Neural cell (in vitro differentiated cells): ENCODE data around the gene TACC2. TPM values are rescaled to one million over a fixed set of nuclear protein-coding genes. Genes with fewer than 3 reads are reported as not detected.

Experiments
- H2AFZ ChIP-seq: fragments of 200-600, 300-800 bp; sonication (generic), shearing (Covaris generic); 2 replicates; pipeline ENCODE4 v1.6.0; 2014; ENCODE audit warnings: low read depth, mild to moderate bottlenecking, antibody characterized with exemption, low read length, moderate library complexity
- H3F3A ChIP-seq: fragments of 200-600 bp; shearing (Covaris generic); 2 replicates; pipeline ENCODE4 v1.6.1; 2016; ENCODE audit warnings: mild to moderate bottlenecking, moderate library complexity, mixed read lengths, antibody characterized with exemption, low read length; ENCODE audit not compliant: insufficient read depth, poor library complexity, severe bottlenecking
- H3K27ac ChIP-seq: fragments of 200-600, 300-800 bp; sonication (generic), shearing (Covaris generic); 2 replicates; pipeline ENCODE4 v1.5.1; 2014; ENCODE audit warnings: mild to moderate bottlenecking, low read length, moderate library complexity
- H3K27me3 ChIP-seq: fragments of 300-800, 200-600 bp; sonication (generic), shearing (Covaris generic); 2 replicates; pipeline ENCODE4 v1.6.0; 2014; ENCODE audit warnings: mild to moderate bottlenecking, low read depth, low read length, moderate library complexity; ENCODE audit not compliant: insufficient read depth
- H3K36me3 ChIP-seq: fragments of 300-800, 200-600 bp; sonication (generic), shearing (Covaris generic); 2 replicates; pipeline ENCODE4 v1.5.1; 2014; ENCODE audit warnings: mild to moderate bottlenecking, antibody characterized with exemption, low read length, moderate library complexity; ENCODE audit not compliant: insufficient read depth
- H3K4me2 ChIP-seq: fragments of 300-800, 200-600 bp; sonication (generic), shearing (Covaris generic); 2 replicates; pipeline ENCODE4 v1.6.0; 2014; ENCODE audit warnings: mild to moderate bottlenecking, low read length
- H3K4me3 ChIP-seq: fragments of 300-800, 200-600 bp; sonication (generic), shearing (Covaris generic); 2 replicates; pipeline ENCODE4 v1.5.1; 2014; ENCODE audit warnings: mild to moderate bottlenecking, low read length, moderate library complexity
- H3K79me2 ChIP-seq: fragments of 200-600 bp; shearing (Covaris generic); replicated peaks from 2 replicates; pipeline ENCODE4 v1.6.0; 2014; ENCODE audit warnings: mild to moderate bottlenecking, low read length, moderate library complexity; ENCODE audit not compliant: insufficient read depth
- H3K9ac ChIP-seq: fragments of 300-800, 200-600 bp; sonication (generic), shearing (Covaris generic); 2 replicates; pipeline ENCODE4 v1.6.1; 2016; ENCODE audit warnings: mild to moderate bottlenecking, low read length, mixed read lengths
- H3K9me2 ChIP-seq: fragments of 200-600 bp; shearing (Covaris generic); 2 replicates; pipeline ENCODE4 v1.6.1; 2016; ENCODE audit warnings: mild to moderate bottlenecking, low read length, mixed read lengths; ENCODE audit not compliant: insufficient read depth
- H3K9me3 ChIP-seq: fragments of 200-600, 300-800 bp; sonication (generic), shearing (Covaris generic); 2 replicates; pipeline ENCODE4 v1.6.1; 2016; ENCODE audit warnings: mild to moderate bottlenecking, mixed run types, low read length, moderate library complexity, mixed read lengths
- H4K20me1 ChIP-seq: fragments of 200-600 bp; shearing (Covaris generic); 2 replicates; pipeline ENCODE4 v1.6.1; 2016; ENCODE audit warnings: mild to moderate bottlenecking, mixed run types; ENCODE audit not compliant: insufficient read depth
- EP300 ChIP-seq: fragments of 450-650 bp; conservative IDR thresholded peaks from 2 replicates; pipeline ENCODE4 v1.6.1; 2014; ENCODE audit warnings: antibody characterized with exemption, mild to moderate bottlenecking, moderate library complexity; ENCODE audit not compliant: poor library complexity, severe bottlenecking
- EZH2 ChIP-seq: fragments of 200-600, 300-800 bp; shearing (Covaris generic), sonication (generic); IDR thresholded peaks from 2 replicates; pipeline ENCODE4 v1.6.1; 2014; ENCODE audit warnings: antibody characterized with exemption, low read length, borderline replicate concordance, mild to moderate bottlenecking; ENCODE audit not compliant: insufficient read depth, poor library complexity, severe bottlenecking
- MXI1 ChIP-seq: fragments of 450-650 bp; conservative IDR thresholded peaks from 2 replicates; pipeline ENCODE4 v1.6.1; 2014; ENCODE audit warnings: antibody characterized with exemption, mild to moderate bottlenecking; ENCODE audit not compliant: poor library complexity, severe bottlenecking
- POLR2AphosphoS5 ChIP-seq: IDR thresholded peaks from 2 replicates; pipeline ENCODE4 v1.6.1; 2012
- RAD21 ChIP-seq: fragments of 450-650 bp; conservative IDR thresholded peaks from 2 replicates; pipeline ENCODE4 v1.6.1; 2014; ENCODE audit warnings: antibody characterized with exemption, mild to moderate bottlenecking, moderate library complexity
- SMC3 ChIP-seq: fragments of 450-650 bp; conservative IDR thresholded peaks from 2 replicates; pipeline ENCODE4 v1.6.1; 2014; ENCODE audit warnings: antibody characterized with exemption, mild to moderate bottlenecking, moderate library complexity; ENCODE audit not compliant: poor library complexity
- TAF1 ChIP-seq: IDR thresholded peaks from 2 replicates; pipeline ENCODE4 v1.6.1; 2012; ENCODE audit warnings: low read depth
- polyA plus RNA-seq: library from polyadenylated mRNA; depleted of rRNA; stranded (reverse); fragments of >200 nt; gene quantifications from 2 replicates; pipeline ENCODE4 v1.2.3, GENCODE V29; 2014
- TF ChIP-seq, protein P1 (sequence below): IDR thresholded peaks from 2 replicates; pipeline ENCODE4 v1.6.1; 2012; ENCODE audit warnings: borderline replicate concordance
- TF ChIP-seq, protein P2 (sequence below): fragments of 450-650 bp; IDR thresholded peaks from 2 replicates; pipeline ENCODE4 v1.5.1; 2014; ENCODE audit warnings: antibody characterized with exemption, mild to moderate bottlenecking, moderate library complexity; ENCODE audit not compliant: poor library complexity, severe bottlenecking

Gene TACC2
- polyA plus RNA-seq, 1 donor from 2014 or later, result 17.6 TPM

DNA sequence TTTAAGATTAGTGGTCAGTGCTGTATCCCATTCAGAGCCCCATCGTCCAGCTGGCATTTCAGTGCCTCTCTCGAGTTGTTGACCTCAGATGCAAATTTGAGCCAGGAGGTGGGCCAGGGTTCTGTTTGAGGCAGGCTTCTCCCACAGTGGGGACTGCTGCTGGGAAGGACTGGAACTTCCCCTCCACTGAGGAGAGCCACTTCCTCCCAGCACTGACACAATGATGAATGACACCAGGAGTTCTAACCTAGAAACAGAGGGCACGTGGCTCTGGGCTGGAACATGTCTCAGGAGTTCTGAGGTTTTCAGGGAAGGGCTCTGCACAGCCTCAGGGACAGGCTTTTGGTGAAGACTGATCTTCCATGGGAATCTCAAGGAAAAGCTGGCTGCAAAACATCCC, 263.8 kb downstream of the TACC2 start:
- Histone ChIP-seq H4K20me1 (no peaks in the 10 kb centered on the region), H3K36me3 (no peaks in the 10 kb centered on the region), H3K9me3 (no peaks in the 10 kb centered on the region)

DNA sequence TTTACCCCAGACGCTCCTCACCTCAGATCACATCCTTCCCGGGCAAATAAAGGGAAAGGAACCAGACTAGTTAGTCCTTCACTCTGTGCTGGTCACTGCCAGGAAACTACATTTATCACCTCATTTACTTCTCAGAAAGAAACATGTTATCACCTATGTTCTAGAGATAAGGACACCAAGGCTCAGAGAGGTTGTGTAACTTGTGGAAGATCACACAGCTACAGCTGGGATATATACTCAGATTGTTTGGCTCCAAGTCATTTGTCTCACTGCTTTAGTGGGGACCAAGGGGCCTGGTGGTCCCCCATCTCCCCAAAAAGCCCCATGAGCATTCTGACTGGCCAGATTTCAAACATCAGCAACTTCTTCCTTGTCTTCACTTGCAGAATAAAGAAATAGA, 264.6 kb downstream of the TACC2 start:
- H3K9ac ChIP-seq, result no peak overlapping the region
- H3K36me3 ChIP-seq, result no peaks in the 10 kb centered on the region
- TF ChIP-seq EZH2 (no peak), EP300 (no peak), POLR2AphosphoS5 (no peak), TAF1 (no peak)
- TF ChIP-seq, protein P1, sequence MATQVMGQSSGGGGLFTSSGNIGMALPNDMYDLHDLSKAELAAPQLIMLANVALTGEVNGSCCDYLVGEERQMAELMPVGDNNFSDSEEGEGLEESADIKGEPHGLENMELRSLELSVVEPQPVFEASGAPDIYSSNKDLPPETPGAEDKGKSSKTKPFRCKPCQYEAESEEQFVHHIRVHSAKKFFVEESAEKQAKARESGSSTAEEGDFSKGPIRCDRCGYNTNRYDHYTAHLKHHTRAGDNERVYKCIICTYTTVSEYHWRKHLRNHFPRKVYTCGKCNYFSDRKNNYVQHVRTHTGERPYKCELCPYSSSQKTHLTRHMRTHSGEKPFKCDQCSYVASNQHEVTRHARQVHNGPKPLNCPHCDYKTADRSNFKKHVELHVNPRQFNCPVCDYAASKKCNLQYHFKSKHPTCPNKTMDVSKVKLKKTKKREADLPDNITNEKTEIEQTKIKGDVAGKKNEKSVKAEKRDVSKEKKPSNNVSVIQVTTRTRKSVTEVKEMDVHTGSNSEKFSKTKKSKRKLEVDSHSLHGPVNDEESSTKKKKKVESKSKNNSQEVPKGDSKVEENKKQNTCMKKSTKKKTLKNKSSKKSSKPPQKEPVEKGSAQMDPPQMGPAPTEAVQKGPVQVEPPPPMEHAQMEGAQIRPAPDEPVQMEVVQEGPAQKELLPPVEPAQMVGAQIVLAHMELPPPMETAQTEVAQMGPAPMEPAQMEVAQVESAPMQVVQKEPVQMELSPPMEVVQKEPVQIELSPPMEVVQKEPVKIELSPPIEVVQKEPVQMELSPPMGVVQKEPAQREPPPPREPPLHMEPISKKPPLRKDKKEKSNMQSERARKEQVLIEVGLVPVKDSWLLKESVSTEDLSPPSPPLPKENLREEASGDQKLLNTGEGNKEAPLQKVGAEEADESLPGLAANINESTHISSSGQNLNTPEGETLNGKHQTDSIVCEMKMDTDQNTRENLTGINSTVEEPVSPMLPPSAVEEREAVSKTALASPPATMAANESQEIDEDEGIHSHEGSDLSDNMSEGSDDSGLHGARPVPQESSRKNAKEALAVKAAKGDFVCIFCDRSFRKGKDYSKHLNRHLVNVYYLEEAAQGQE, result no peak
- TF ChIP-seq, protein P2, sequence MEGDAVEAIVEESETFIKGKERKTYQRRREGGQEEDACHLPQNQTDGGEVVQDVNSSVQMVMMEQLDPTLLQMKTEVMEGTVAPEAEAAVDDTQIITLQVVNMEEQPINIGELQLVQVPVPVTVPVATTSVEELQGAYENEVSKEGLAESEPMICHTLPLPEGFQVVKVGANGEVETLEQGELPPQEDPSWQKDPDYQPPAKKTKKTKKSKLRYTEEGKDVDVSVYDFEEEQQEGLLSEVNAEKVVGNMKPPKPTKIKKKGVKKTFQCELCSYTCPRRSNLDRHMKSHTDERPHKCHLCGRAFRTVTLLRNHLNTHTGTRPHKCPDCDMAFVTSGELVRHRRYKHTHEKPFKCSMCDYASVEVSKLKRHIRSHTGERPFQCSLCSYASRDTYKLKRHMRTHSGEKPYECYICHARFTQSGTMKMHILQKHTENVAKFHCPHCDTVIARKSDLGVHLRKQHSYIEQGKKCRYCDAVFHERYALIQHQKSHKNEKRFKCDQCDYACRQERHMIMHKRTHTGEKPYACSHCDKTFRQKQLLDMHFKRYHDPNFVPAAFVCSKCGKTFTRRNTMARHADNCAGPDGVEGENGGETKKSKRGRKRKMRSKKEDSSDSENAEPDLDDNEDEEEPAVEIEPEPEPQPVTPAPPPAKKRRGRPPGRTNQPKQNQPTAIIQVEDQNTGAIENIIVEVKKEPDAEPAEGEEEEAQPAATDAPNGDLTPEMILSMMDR, result no peak
- no peaks in the 10 kb centered on the region for H3F3A ChIP-seq
- no peaks in the 10 kb centered on the region for H3K27me3 ChIP-seq
- no peak overlapping the region for H3K4me2 ChIP-seq
- H3K4me3 ChIP-seq, result no peak overlapping the region
- H3K79me2 ChIP-seq, result no peaks in the 10 kb centered on the region
- H4K20me1 ChIP-seq, result no peaks in the 10 kb centered on the region
- H3K27ac ChIP-seq, result no peak overlapping the region
- H3K9me3 ChIP-seq, result no peaks in the 10 kb centered on the region
- no peak overlapping the region for H2AFZ ChIP-seq
- no peaks in the 10 kb centered on the region for H3K9me2 ChIP-seq

More for the DNA sequence above, 263.8 kb downstream of the TACC2 start:
- H2AFZ ChIP-seq, result no peak overlapping the region
- H3K79me2 ChIP-seq, result no peaks in the 10 kb centered on the region
- H3K27me3 ChIP-seq, result no peaks in the 10 kb centered on the region
- TF ChIP-seq, protein P2, result no peak
- TF ChIP-seq, protein P1, result no peak
- no peak for TF ChIP-seq POLR2AphosphoS5
- TF ChIP-seq TAF1, result no peak
- no peak for TF ChIP-seq MXI1
- no peak for TF ChIP-seq SMC3
- no peak for TF ChIP-seq EZH2
- no peak for TF ChIP-seq EP300
- TF ChIP-seq RAD21, result no peak
- no peak overlapping the region for H3K4me2 ChIP-seq
- no peak overlapping the region for H3K9ac ChIP-seq
- no peaks in the 10 kb centered on the region for H3K9me2 ChIP-seq
- H3K27ac ChIP-seq, result no peak overlapping the region
- H3K4me3 ChIP-seq, result no peak overlapping the region
- no peaks in the 10 kb centered on the region for H3F3A ChIP-seq
